Subcutaneous abdominal adipose tissue (tissue), 5 donors: ENCODE data around the gene NFIB.

Source experiments
- H3K27ac ChIP-seq: one replicate; pipeline ENCODE4 v1.7.0; 2013; ENCODE audit warnings: low read depth, mild to moderate bottlenecking, inconsistent platforms, low read length, moderate library complexity
- H3K27me3 ChIP-seq, 5 donors: one replicate each; pipeline ENCODE4 v1.7.0; 2013; ENCODE audit warnings: low read length in 5 of 5, inconsistent platforms in 1 of 5; ENCODE audit not compliant: control insufficient read depth in 5 of 5, insufficient read depth in 4 of 5
- H3K36me3 ChIP-seq, 5 donors: one replicate each; pipeline ENCODE4 v1.7.0; 2013; ENCODE audit warnings: low read length in 5 of 5; ENCODE audit not compliant: control insufficient read depth in 5 of 5, insufficient read depth in 5 of 5
- H3K4me1 ChIP-seq, 5 donors: one replicate each; pipeline ENCODE4 v1.7.0; 2013; ENCODE audit warnings: low read length in 5 of 5, mild to moderate bottlenecking in 3 of 5, moderate library complexity in 1 of 5; ENCODE audit not compliant: control insufficient read depth in 5 of 5, insufficient read depth in 5 of 5
- H3K4me3 ChIP-seq, 5 donors: one replicate each; pipeline ENCODE4 v1.7.0; 2013; ENCODE audit warnings: low read length in 5 of 5, low read depth in 1 of 5
- H3K9ac ChIP-seq, 5 donors: one replicate each; pipeline ENCODE4 v1.7.0; 2013; ENCODE audit warnings: low read length in 5 of 5, mild to moderate bottlenecking in 4 of 5, moderate library complexity in 3 of 5
- H3K9me3 ChIP-seq, 5 donors: one replicate each; pipeline ENCODE4 v1.7.0; 2013; ENCODE audit warnings: low read length in 5 of 5; ENCODE audit not compliant: control insufficient read depth in 5 of 5
- donor health status: healthy.
- donor health status: healthy.
- donor health status: healthy.
- donor health status: healthy.
- donor health status: healthy.

NFIB gene

GRCh38 chr9:14139287-14139686 lies 174.7 kb downstream of the NFIB start:
- no peaks in the 10 kb centered on the region for H3K27me3 ChIP-seq
- peaks cover 0 to 10% (median 0%) of the 10 kb centered on the region in 5 donors for H3K4me1 ChIP-seq
- peaks cover 0 to 2% (median 0%) of the 10 kb centered on the region in 5 donors for H3K36me3 ChIP-seq
- no peaks in the 10 kb centered on the region for H3K9me3 ChIP-seq
- H3K9ac ChIP-seq: no peak overlapping the region
- H3K4me3 ChIP-seq: no peak overlapping the region
- no peak overlapping the region for H3K27ac ChIP-seq

DNA sequence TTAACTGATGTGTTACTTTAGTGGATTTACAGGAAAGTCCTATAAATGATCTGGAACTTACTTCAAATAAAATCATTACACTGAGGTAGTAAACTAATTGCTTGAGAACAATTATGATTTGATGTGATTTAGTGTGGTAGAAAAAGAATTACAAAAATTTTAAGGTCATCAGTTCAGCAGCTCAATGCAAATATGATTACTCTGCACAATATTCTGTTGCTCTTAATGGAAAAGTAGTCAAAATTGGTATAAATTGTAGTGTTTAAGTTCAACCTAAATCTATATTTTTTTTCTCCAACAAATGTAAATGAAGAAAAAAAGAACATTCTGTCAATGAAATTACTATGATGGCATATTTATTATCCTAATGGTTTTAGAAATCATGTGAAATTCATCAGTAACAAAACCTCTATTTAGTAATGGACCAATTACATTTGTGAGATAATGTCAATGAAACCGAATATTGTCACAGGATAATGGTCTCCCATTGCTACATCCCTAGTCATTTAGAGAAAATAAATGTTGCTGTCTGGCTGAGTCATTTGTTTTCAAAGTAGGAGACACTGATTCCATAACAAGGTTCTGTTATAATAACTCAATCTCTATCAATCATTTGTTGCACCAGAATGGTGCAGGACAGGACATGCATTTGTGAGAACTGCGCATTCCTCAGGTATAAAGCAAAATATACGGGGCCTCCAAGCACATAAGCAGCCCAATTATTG lies 177.1 kb downstream of the NFIB start:
- Histone ChIP-seq H3K27me3 (no peaks in the 10 kb centered on the region), H3K4me3 (no peak overlapping the region), H3K9ac (no peak overlapping the region), H3K27ac (no peak overlapping the region), H3K9me3 (no peaks in the 10 kb centered on the region), H3K4me1 (peaks cover 0 to 14% (median 11%) of the 10 kb centered on the region in 5 donors), H3K36me3 (peaks cover 0 to 2% (median 0%) of the 10 kb centered on the region in 5 donors)

GRCh38 chr9:14136047-14136635 lies 177.8 kb downstream of the NFIB start:
- H3K9me3 ChIP-seq: no peaks in the 10 kb centered on the region
- H3K9ac ChIP-seq: no peak overlapping the region
- H3K27ac ChIP-seq: no peak overlapping the region
- no peaks in the 10 kb centered on the region for H3K27me3 ChIP-seq
- peaks cover 0 to 14% (median 11%) of the 10 kb centered on the region in 5 donors for H3K4me1 ChIP-seq
- no peak overlapping the region for H3K4me3 ChIP-seq
- H3K36me3 ChIP-seq: peaks cover 0 to 6% (median 2%) of the 10 kb centered on the region in 5 donors

DNA sequence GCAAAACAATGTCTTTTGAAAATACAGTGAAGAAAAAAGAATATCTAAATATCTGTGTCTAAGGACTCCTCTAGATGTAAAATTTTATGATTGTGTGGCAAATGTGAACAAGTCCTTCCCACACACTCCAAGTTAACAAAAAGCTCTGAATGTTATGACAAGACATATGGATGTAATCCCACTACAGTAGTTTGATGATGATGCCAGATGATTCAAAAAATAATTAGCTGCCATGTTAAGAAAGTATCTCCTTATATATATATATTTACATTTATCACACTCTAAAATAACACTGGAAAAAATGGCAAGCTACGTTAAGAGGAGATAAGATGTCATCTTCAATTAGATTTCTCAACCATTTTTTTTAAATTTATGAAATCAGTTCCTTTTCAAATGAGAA lies 178.5 kb downstream of the NFIB start:
- peaks cover 0 to 14% (median 11%) of the 10 kb centered on the region in 5 donors for H3K4me1 ChIP-seq
- H3K9ac ChIP-seq: no peak overlapping the region
- H3K27ac ChIP-seq: no peak overlapping the region
- H3K36me3 ChIP-seq: peaks cover 0 to 6% (median 3%) of the 10 kb centered on the region in 5 donors
- H3K4me3 ChIP-seq: no peak overlapping the region
- no peaks in the 10 kb centered on the region for H3K27me3 ChIP-seq
- no peaks in the 10 kb centered on the region for H3K9me3 ChIP-seq

DNA sequence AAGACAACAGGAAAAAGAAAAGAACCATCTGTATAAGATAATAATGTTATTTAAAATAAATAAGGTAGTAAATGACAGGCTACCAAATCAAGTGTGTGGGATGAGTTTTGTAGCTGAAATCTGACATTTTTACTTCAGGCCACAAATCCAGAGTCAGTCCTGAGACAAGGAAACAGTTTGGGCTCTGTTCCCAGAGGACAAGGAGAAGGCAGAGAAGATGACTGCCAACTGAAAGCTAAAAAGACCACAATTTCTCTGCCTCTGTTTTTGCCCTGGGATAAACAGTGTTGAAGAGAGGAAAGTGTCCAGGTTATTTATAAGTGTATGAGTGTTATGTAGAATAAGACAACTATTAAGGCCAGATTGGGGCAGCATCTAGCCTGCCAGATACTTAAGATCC lies 180.5 kb downstream of the NFIB start:
- H3K4me1 ChIP-seq: peaks cover 0 to 12% (median 4%) of the 10 kb centered on the region in 5 donors
- peak overlapping the region; percentile 12 for H3K27ac ChIP-seq

GRCh38 chr9:14132775-14133174 lies 181.2 kb downstream of the NFIB start:
- Histone ChIP-seq H3K36me3 (peaks cover 0 to 6% (median 3%) of the 10 kb centered on the region in 5 donors), H3K9me3 (no peaks in the 10 kb centered on the region), H3K4me3 (no peak overlapping the region), H3K27me3 (no peaks in the 10 kb centered on the region), H3K9ac (no peak overlapping the region), H3K4me1 (peaks cover 0 to 12% (median 4%) of the 10 kb centered on the region in 5 donors), H3K27ac (peak overlapping the region; percentile 12)

More for the DNA sequence above, 180.5 kb downstream of the NFIB start:
- peaks cover 0 to 6% (median 3%) of the 10 kb centered on the region in 5 donors for H3K36me3 ChIP-seq
- H3K9me3 ChIP-seq: no peaks in the 10 kb centered on the region
- no peak overlapping the region for H3K4me3 ChIP-seq
- H3K9ac ChIP-seq: no peak overlapping the region
- H3K27me3 ChIP-seq: no peaks in the 10 kb centered on the region

- Histone ChIP-seq H3K9ac (no peak overlapping the region), H3K27me3 (no peaks in the 10 kb centered on the region), H3K4me3 (no peak overlapping the region), H3K36me3 (peaks cover 0 to 8% (median 3%) of the 10 kb centered on the region in 5 donors), H3K27ac (no peak overlapping the region), H3K9me3 (no peaks in the 10 kb centered on the region), H3K4me1 (peaks cover 0 to 12% (median 4%) of the 10 kb centered on the region in 5 donors)
Observed at GRCh38 chr9:14131356-14132088, 182.4 kb downstream of the NFIB start.

DNA sequence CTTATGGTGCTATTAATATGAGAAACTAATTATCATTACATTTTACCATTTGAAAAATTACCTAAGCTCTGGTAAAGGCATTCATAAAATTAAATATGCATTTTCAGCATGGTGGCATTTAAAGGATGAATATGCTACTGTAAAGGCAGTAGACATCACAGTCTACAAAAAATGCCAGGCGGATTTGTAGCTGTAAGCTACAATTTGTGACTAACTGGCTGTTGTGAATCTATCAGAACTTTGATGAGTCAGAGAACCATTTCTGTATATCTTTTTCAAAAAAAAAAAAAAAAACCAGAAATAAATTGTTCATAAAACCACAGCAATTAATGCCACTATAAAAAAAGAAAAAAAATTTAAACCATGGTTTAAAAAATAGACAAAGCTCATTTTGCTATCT lies 186.3 kb downstream of the NFIB start:
- H3K36me3 ChIP-seq: peaks cover 9 to 24% (median 18%) of the 10 kb centered on the region in 5 donors
- H3K4me1 ChIP-seq: peaks cover 0 to 3% (median 0%) of the 10 kb centered on the region in 5 donors
- no peaks in the 10 kb centered on the region for H3K9me3 ChIP-seq
- H3K27ac ChIP-seq: no peak overlapping the region
- no peaks in the 10 kb centered on the region for H3K27me3 ChIP-seq
- H3K4me3 ChIP-seq: no peak overlapping the region
- H3K9ac ChIP-seq: no peak overlapping the region

GRCh38 chr9:14119694-14120514 lies 194.0 kb downstream of the NFIB start:
- Histone ChIP-seq H3K4me1 (no peaks in the 10 kb centered on the region), H3K9me3 (no peaks in the 10 kb centered on the region), H3K27ac (no peak overlapping the region), H3K27me3 (no peaks in the 10 kb centered on the region), H3K4me3 (no peak overlapping the region), H3K9ac (no peak overlapping the region), H3K36me3 (peaks cover 37 to 59% (median 43%) of the 10 kb centered on the region in 5 donors)
